ENCODE measurements around the gene TOR4A.

The TOR4A gene

GRCh38 chr9:137306850-137307254 lies 29.3 kb downstream of the TOR4A start:
- no peak for TF ChIP-seq CTCF (IDR thresholded peaks at IDR 0.05; ENCODE audit: insufficient read depth, low read depth, low read length, missing control alignments)
- no peak overlapping the region for H3K4me3 ChIP-seq (ENCODE audit: low read length)
- no peak for DNase-seq (ENCODE audit: low read depth)

GRCh38 chr9:137307255-137308056 lies 29.9 kb downstream of the TOR4A start:
- DNase-seq (ENCODE audit: low read depth), result no peak
- no peak overlapping the region for H3K4me3 ChIP-seq (ENCODE audit: low read length)
- TF ChIP-seq CTCF (IDR thresholded peaks at IDR 0.05; ENCODE audit: insufficient read depth, low read depth, low read length, missing control alignments), result no peak

- no peak for TF ChIP-seq CTCF (IDR thresholded peaks at IDR 0.05; ENCODE audit: insufficient read depth, low read depth, low read length, missing control alignments)
- H3K4me3 ChIP-seq (ENCODE audit: low read length), result no peak overlapping the region
- DNase-seq (ENCODE audit: low read depth), result no peak
Measured at GRCh38 chr9:137308057-137308619, 30.6 kb downstream of the TOR4A start.

GRCh38 chr9:137309368-137310188 lies 32.1 kb downstream of the TOR4A start:
- no peak overlapping the region for H3K4me3 ChIP-seq (ENCODE audit: low read length)
- TF ChIP-seq CTCF (IDR thresholded peaks at IDR 0.05; ENCODE audit: insufficient read depth, low read depth, low read length, missing control alignments), result no peak
- no peak for DNase-seq (ENCODE audit: low read depth)

- peak; percentile 82 for DNase-seq (ENCODE audit: low read depth)
- no peak for TF ChIP-seq CTCF (IDR thresholded peaks at IDR 0.05; ENCODE audit: insufficient read depth, low read depth, low read length, missing control alignments)
- H3K4me3 ChIP-seq (ENCODE audit: low read length), result no peak overlapping the region
Measured at GRCh38 chr9:137310189-137311052, 32.9 kb downstream of the TOR4A start.
